Fibroblast of the conjunctiva (primary cell): Measurements from ENCODE around the gene DFFA.

Experiments used
- DNase-seq: peaks from one replicate; pipeline ENCODE4 v3.0.0-alpha.2; 2010; ENCODE audit warnings: low read depth

Gene DFFA, protein sequence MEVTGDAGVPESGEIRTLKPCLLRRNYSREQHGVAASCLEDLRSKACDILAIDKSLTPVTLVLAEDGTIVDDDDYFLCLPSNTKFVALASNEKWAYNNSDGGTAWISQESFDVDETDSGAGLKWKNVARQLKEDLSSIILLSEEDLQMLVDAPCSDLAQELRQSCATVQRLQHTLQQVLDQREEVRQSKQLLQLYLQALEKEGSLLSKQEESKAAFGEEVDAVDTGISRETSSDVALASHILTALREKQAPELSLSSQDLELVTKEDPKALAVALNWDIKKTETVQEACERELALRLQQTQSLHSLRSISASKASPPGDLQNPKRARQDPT

DNA sequence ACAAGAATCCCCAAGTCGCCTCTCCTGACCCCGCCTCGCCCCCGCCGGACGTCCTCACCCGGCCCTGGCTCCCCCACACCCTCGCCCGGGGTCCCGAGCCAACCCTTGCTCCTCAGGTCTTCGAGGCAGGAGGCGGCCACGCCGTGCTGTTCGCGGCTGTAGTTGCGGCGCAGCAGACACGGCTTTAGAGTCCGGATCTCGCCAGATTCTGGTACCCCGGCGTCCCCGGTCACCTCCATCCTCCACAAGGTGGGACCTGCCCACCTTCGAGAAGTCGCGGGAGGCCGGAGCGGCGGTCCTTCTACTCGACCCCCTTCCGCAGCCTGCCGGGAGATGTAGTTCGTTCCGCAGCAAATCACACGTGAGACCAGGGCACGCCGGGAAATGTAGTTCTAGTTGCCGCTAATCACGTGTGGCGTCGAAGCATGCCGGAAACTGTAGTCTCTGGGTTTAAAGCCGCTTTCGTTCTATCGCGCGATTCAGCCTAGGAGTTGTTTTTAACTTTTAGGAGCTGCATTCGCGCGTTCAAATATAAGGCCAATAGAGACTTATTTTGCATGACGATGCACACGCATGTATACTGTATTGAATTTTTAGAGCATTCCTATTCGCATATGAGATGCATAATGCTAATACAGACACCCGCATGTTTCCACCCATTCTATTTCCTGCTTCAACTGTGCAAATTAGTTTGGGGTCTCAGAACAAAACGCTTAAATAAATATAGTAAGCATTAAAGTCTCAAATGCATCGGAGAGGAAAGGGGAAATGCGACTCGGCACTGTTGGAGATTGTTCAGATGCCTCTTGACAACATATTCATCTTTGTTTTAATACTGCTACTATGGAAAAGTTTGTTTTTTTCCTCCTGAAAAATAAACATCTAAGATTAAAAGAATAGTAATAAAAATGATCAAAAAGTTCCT, at the start of gene DFFA:
Gene DFFA (minus strand): TSS at position 310 of the 925 bp plus-strand sequence. CDS start 71 bp downstream, at position 239.
- DNase-seq: peak; percentile 88

DNA sequence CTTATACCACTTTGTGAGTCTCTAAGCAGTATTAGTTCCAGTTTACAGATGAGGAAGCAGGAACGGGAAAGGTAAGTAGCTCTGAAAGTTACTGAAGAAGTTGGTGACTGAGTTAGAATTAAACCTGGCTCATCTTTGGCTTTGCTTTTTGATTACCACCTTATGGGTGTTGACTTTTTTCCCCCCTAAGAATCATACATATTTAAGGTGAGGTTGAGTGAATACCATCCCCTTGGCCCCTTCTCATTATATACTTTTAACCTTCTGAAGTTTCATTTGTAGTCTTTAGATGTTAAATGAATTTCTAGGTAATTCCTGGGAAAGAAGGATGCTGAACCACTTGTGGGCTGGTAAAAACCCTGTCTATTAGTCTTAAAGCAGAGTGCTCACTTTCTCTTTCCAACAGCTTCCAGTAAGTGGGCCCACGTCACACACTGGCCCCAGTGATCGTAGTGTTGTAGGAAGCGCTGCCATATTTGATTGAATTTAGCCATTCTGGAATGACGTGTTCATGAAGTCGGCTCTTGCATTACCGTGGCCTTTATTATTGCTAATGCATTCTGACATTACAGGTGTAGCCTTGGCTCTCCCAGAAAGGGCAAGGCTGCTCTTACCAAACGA, 49.3 kb upstream of the DFFA start:
- DNase-seq: no peak

DNA sequence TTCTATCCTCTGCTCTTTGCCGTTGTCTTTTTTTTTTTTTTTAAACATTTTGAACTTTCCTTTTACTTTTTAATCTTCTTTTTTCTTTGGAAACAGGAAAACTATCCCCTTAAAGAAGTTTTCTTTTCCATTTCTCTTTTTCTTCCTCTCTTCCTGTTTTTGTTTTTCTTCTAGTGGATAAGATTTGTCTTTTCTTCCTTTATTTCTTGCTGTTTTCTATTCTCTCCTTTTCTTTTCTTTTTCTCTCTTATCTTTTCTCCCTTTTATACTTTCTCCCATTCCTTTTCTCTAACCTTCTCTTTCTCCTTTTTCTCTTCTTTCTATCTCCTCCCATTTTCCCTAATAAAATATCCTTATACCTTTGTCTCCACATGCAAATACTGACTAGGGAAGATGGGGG, 48.6 kb upstream of the DFFA start:
- DNase-seq: no peak

DNA sequence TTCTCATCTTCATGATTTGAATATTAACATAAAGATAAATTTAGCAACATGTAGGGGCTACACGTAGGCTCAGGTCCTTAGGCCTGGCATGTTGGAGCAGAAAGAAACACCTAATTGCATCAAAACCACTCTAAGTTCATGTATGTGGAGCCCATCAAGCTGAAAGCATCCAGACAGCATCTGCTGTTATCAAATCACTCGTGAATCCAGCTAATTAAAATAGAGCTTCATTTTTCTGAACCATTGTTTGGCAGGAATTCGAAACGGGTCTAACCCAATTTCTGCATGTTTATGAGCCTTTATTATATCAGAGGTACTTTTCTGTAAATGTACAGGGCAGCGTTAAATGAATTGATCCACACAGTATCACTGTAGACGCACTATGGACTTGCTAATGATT, 48.2 kb upstream of the DFFA start:
- no peak for DNase-seq

DNA sequence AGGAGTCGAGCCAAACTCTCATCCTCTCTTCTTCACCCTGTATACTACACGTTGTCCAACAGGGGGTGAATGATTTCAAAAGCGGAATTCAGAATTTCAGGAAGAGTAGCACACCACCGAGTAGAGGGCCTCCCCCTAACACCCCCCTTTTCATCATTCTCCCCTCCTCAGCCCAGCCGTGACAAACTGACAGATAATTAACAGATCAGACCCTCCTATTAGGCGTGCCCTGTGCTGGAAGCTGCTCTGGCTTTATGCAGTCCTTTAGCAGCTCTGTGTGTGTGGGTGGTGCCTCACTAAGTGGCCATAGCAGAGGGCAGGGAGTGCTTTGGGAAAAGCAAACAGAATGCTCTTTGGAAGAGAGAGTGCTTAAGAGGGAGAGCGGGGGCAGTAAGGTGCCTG, 46.7 kb upstream of the DFFA start:
- no peak for DNase-seq

DNA sequence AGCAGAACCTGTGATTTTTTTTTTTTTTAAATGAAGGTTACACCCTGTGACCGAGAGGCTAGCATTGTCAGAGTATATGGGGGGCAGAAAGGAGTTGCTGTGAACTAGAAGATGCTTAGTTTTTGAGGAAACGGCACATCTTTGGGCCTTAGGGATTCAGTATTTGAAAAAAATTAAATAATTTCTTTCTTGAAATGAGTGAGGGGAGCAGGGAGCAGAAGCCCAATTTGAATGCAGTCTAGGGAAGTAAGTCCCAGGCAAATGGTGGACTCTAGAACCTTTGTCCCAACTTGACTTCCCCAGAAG, 45.3 kb upstream of the DFFA start:
- no peak for DNase-seq

DNA sequence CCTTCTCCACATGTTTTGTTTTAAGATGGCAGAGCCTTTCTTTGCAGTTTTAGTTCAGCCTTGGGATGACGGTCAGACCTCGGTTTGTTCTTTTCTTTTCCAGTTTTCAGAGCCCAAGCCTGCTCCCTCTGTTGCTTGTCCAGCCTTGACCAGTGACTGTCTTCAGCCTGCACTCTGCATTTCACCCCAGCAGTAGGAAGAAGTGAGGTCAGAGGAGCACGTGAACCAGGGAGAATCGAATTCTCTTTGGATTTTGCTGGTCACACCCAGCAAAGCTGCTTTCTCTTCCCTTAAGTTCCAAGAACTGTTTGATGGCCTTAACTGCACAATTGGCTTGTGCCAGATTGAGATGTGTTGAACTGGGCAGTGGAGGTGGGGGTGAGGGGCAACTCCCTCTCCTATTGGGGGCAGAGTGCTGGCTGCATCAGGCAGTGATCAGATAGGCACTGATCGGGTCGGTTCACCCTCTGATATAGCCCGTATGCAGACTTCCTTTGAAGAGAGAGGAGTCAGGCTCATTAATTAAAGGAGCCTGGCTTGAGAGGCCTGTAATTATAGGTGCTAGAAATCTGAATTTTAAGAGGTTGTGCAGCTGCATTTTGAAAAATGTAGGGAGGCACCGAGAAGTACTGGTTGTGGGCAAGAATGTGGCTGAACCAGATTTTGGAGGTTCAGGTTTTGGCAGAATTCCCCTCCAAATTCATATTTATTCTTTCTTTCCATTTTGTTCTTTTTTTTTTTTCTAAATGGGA, 44.8 kb upstream of the DFFA start:
- no peak for DNase-seq

DNA sequence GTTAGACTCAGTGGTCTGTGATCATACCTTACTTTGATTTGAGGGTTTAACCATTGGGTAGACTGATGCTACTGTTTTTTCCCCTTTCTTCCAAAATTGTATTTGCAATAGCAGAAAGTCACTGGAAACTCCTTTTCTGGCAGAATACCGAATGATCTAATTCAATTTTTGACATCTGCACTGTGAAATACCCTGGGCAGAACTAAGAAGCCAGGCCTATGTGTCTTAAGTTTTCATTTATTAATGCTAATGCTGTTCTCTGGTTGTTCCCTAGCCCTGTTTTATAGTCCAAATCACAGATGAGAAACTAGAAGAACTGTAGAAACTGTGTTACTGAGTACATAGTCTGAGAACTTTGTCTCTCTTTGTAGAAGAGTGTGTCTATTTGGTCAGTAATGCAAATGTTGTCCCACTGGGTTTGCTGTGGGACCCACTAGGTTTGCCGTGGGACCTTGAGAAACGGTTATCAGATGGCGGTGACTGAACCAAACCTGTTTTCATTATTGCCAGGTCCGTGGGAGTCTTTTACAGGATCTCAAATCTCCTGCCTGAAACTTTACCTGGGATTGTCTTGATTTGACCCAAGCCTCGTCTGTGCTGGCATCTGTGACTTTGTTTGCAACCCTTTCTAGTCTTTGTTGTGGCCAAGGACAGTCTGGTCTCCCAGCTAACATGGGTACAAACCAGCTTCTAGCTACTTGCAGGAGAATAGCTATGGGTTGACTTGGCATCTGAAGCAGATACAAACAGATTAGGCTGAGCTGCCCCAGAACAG, 43.8 kb upstream of the DFFA start:
- DNase-seq: no peak

DNA sequence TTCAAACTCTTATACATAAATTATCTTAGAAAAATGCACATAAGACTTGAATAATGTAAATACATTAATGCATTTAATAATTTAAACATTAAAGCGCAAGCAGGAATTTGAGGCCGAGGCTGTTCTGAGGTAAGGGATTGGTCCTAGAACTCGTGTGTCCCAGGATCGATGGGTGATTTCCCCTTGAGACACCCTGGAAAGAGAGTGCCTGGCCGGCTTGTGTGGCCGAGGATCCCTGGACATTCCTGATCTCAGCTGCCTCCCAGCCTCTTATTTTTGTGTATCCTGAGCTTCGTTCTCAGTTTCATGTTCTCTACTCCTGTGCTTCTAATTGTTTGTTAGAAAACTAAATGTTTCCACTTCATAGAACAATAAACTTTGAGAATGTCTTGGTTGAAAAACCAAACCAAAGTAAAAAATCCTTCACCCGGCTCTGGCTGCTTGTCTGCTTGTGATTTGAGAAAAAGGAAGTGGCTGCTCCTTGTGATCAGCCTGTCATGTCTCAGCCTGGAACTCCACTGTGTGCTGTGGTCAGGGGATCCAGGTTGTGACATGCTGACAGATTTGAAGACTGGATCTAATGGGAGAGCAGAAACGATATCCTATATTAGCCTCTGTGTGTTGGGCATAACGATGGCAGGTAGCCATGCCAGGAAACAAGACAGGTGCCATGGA, 43.1 kb upstream of the DFFA start:
- no peak for DNase-seq

DNA sequence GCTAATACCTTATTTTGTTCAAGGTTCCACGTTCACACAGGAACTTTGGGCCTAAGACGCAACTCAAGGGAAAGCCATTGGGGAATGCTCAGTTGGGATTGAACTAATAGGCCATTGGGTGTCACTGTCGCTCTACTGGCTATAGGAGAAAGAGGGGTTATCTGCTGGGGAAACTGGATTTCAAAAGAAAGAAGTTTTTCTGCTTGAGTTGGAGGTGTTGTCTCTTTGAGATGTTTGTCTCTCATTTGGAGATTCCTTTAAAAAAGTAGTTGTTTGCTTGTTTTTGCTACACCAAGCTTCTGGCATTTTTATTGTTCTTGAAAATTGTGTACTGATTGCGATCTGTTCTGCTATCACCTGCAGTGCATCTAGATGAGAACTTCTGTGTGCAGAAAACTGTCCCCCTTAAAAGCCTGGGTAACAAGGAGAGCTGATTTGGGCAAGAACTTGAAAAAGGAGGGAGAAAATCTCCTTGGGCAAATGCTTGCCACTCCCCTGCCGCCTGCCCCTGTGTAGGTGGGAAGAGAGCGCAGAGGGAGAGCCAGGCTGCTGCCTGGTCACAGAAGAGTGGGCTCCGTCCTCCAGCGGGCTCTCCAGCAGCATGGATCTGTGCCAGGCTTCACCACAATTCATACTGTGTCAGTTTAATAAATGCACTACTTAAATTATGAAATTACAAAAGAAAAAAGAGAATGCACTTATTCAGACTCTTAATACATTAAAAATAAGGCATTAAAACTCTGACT, 42.3 kb upstream of the DFFA start:
- DNase-seq: no peak

DNA sequence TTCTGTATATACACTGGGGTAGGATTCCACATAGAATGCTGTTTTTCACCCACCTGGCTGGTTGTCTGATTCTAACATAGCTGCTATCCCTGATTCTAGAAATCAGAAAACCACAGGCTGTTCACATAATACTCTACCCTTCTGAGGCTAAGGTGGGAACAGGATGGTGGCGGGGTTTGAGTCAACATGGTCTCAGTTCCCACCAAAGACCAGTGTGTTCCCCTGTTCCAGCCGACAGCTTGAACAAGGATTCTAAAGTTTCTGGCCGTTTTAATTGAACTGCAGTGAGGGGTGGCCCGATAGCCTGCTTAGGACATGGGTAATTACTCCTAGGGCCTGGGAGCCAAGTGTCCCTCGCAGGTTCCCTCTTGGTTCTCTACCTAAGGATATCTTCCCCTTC, 40.9 kb upstream of the DFFA start:
- DNase-seq: no peak

DNA sequence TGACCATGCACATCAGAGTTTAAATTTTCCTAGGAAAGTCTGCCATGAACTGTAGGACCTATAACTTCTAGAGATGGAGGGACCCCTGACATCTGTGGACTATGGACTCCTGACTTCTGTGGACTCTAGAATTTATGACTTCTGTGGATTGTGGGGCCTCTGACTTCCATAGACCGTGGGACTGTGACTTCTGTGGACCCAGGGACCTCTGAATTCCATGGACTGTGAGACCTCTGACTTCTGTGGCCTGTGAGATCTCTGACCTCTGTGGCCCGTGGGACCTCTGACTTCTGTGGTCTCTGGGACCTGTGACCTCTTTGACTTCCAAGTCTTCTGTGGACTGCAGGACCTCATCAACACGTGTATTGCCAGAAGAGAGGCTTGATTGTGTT, 39.2 kb upstream of the DFFA start:
- DNase-seq: no peak

DNA sequence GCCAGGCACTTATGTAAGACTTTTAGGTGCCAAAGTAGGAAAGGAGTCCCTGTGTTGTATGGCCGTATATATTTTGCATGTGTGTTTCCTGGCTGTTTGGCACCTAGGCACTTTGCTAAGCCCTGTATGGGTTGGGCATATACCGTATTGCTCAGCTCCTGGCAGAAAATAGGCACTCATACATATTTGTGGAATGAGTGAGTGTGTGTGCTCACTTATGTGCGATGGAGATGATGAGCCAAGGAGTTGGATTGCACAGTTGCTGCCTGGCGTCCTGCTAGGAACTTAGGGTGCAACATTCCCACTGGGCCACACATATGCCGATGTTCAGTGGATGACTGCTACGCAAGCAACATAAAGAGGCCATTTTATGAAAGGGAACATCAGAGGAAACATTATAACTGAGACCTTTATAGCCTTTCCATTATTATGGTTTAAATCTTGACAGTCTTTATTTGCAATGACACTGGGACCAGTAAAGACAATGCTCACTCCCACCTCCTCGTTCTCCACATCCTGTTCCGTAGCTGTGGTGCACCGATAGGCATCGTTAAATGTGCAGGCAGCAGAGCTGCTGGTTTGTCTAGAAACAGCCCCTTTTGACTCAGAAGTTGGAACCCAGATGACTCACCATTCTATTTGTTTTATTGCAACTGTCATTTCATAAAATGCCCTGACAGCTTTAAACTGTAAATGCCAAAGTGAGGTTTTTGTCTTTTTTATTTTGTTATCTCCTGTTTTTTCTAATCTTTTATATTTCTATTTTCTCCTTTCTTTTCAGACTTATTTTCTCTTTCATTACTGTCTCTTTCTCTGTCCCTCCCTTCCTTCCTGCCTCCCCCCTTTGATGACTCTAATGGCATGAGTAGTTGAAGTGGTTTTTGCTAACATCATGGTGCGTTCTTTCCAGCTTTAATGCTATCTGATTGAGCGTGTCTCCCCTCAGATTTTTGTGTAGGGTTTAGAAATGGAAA, 38.5 kb upstream of the DFFA start:
- DNase-seq: peak; percentile 70

DNA sequence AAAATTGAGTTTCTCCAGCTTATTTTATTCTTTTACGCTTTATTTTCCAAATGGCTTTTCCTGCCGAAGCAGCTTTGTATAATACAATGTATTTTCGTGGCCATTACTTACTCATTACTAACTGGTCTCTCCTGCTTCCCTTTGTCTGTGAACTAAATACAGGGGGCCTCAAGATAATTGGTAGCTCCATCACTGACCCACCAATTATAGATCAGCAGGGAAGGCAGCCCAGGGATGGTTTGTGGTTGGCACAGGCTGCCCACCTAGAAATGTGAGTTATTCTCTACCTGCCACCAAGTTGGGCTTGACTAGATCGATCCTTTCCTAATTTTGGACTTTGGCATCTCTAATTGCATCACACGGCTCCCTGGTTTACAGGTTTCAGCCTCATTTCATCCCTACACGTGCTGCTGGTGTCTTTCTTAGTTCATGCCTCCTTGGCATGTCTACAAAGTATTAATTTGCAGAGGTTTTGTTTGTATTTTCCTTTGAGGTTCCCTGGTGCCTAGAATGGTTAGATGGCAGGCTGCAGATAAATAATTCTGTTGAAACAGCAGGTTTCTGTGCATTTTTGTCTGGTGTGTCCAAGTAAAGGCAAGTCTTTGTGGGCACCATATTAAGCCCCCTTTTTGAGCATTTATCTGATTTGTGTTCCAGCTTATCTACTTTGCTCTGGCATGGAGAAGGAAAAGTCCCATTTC, 37.6 kb upstream of the DFFA start:
- DNase-seq: no peak

DNA sequence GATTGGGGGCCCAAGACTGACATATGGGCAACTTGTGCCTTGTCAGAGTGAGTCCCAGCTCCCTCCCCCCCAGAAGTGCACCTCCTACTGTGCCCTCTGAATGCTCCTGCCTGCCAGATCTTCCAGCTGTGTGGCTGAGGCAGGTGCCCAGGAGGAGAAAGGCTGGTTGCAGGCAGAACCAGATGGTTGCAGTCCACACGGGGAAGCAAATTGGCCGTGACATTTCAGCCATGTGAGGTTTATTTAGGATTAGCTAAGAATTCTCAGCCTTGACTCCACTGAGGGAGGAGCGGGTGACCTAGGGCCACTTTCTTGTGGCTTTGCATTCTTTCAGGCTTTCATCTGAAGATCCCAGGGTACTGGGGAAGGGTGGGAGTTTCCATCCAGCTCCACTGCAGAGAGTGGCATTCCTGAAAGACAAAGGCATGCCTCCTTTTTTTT, 36.2 kb upstream of the DFFA start:
- DNase-seq: no peak

DNA sequence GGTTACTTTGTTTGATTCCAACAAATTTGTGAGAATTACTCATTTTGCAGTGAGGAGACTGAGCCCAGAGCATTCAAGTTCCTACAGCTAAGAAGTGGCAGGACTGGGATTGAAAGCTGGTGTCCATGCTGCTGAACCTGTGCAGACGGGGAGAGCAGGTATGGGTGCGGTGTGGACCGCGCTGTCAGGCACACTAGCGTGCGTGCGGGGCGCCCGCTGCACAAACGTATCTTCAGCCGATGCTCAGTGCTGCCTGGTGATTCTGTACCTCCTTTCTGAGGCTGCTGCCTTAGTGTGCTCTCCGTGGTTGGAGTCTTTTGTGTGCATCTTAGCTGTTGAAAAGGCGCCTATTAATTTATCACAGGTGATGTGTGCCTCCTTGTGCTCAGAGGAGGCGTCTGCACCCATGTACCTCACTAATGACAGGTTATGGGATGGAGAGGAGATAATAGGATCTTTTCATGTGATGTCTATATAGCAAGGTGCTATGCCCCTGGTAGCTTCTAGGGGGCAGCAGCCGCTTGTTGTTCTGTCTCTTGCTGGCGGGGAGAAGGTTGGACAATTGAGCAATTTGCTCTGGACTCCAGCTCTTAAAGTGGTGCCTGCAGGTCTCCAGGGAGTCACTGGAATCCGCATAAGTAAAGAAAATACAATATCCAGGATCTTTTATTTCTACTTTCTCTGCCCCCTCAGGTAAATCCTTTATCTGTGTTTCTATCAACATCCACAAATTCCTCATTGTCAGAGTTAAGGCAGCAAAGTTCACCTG, 35.0 kb upstream of the DFFA start:
- peak; percentile 83 for DNase-seq

DNA sequence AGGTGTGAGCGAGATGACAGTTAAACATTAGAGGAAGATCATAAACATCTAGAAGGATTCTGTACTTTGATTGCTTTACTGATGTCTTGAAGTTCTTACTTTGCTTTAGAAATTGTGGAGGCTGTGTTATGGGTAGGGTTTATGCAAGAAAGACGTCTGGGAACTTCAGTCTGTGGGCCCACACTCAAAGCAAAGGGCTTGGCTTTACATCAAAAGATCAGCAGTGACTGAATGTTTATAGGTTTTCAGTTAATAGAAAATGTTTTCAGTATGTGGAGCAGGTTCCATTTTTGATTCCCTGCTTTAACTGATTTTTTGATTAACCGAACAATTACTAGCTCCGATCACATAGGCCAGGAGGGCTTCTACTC, 34.3 kb upstream of the DFFA start:
- DNase-seq: no peak
